GM13977 (cell line): ENCODE results near the gene SYNE1.
"Not testable (repeated sequence)": the region's sequence is repeated elsewhere in the genome, so short reads cannot be mapped to it uniquely, and the experiment has no call there.

ENCODE experiments used
- DNase-seq: peaks from one replicate; pipeline ENCODE4 v3.0.0; 2012; ENCODE audit warnings: low spot score
- CTCF ChIP-seq: IDR thresholded peaks from 2 replicates; pipeline ENCODE4 v1.5.1; 2012; ENCODE audit warnings: mild to moderate bottlenecking, control low read depth; ENCODE audit not compliant: insufficient read depth; ENCODE audit errors: extremely low read depth, missing control alignments
- in situ Hi-C: fragments of 300-500 bp; cut with MboI; formaldehyde crosslinking; loops from one replicate; pipeline ENCODE4 v1.12.0; 2022; ENCODE audit warnings: low sequenced_read_pairs, low pct_unique_long_range_greater_than_20kb, mixed read lengths, inconsistent platforms; ENCODE audit not compliant: unreplicated experiment

Gene SYNE1

GRCh38 chr6:152338335-152339125 is 298.6 kb downstream of the SYNE1 start:
- in situ Hi-C loops, result no loop called here
- peak; percentile 30 for DNase-seq
- peak; percentile 91 for TF ChIP-seq CTCF

- DNase-seq, result no peak
- in situ Hi-C loops, result no loop called here
- no peak for TF ChIP-seq CTCF
These were observed 302.6 kb downstream of the SYNE1 start for GRCh38 chr6:152334555-152334954.

- in situ Hi-C loops, result no loop called here
- DNase-seq, result no peak
- TF ChIP-seq CTCF, result no peak
These were observed 306.2 kb downstream of the SYNE1 start for GRCh38 chr6:152330961-152331360.

- in situ Hi-C loops, result no loop called here
- DNase-seq, result no peak
These were observed 307.3 kb downstream of the SYNE1 start for GRCh38 chr6:152329638-152330448.

GRCh38 chr6:152328200-152328599 is 309.0 kb downstream of the SYNE1 start:
- DNase-seq, in situ Hi-C loops: not testable (repeated sequence)

More at GRCh38 chr6:152329638-152330448, 307.3 kb downstream of the SYNE1 start:
- no peak for TF ChIP-seq CTCF

GRCh38 chr6:152323376-152323775 is 313.8 kb downstream of the SYNE1 start:
- no peak for DNase-seq
- no peak for TF ChIP-seq CTCF
- in situ Hi-C loops, result no loop called here

GRCh38 chr6:152318278-152318677 is 318.9 kb downstream of the SYNE1 start:
- no peak for TF ChIP-seq CTCF
- in situ Hi-C loops, result no loop called here
- DNase-seq, result no peak
